ENCODE results near the gene CHMP2A. TPM values are rescaled to one million over a fixed set of nuclear protein-coding genes. Genes with fewer than 3 reads are reported as not detected.

CHMP2A gene
- total and polyA plus RNA-seq, 2 of the 8 experiments (the other 6 are each of a cell fraction or from before 2014, with no cell fraction given), result 70.0 to 132 TPM

DNA sequence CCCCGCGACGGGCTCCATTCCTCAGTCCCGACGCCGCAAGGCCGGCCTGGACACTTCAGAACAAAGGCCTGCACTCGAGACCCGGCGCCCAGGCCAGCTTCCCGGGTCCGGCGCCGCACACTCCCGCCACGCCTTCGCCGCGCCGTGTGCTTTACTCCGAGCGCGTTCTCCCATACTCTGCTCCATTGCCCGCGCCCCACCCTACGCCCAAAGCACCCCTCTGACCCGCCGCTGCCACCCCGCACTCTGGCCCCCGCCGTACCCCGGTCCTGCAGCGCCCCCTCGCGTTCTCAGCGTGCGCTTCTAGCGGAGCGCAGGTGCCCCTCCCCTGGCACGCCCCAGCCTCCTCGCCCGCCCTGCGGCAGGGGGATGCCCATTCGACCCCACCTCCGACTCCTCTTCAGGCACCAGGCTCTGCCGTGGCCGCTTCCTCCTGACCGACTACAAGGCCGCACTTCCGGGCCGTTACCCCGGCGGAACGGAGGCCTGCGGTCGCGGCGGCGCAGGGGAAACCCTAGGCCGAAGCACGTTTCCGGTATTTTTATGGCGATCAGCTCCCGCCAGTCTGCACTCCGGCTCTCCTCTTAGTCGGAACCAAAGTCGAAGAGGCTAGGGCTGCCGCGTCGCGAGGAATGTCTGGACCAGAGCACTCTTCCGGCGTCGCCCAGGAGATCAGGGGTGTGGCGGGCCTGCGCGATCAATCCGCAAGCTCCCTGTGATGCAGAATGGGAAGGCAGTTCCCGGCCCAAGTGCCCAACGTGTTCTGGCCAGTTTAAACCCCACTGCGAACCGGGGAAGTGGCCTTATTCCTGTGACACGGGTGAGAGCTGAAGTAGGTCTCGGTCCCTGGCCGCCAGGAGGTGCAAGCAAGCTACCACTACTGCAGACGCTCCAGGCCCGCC lies 35.3 kb downstream of the CHMP2A start, which contains the start of gene ZBTB45 (continued):
- no peak for TF ChIP-seq RFX5 (IDR thresholded peaks at IDR 0.05; ENCODE audit: borderline replicate concordance, low read depth, low read length)
- peak; percentile 54; the same call in 1 of the 2 replicates for TF ChIP-seq BRCA1 (IDR thresholded peaks at IDR 0.05; ENCODE audit: low read depth, low read length)
- TF ChIP-seq CBX8 (IDR thresholded peaks at IDR 0.05; ENCODE audit: borderline replicate concordance, low read depth, low read length), result no peak
- peak; percentile 50 for TF ChIP-seq CHD7 (IDR thresholded peaks at IDR 0.05; ENCODE audit: insufficient replicate concordance, low read length)
- TF ChIP-seq TAF1 (IDR thresholded peaks at IDR 0.05; ENCODE audit: low read depth, low read length), result peak; percentile 95
- TF ChIP-seq POU5F1 (IDR thresholded peaks at IDR 0.05; ENCODE audit: low read depth, low read length), result no peak
- peak; percentile 53 for TF ChIP-seq SRF (IDR thresholded peaks at IDR 0.05; ENCODE audit: low read depth, low read length)
- peak; percentile 80; the same call in 1 of the 2 replicates for TF ChIP-seq SP1 (IDR thresholded peaks at IDR 0.05; ENCODE audit: low read depth, low read length)
- no peak for TF ChIP-seq HDAC6 (IDR thresholded peaks at IDR 0.05; ENCODE audit: low read depth, low read length)
- TF ChIP-seq SP2 (IDR thresholded peaks at IDR 0.05; ENCODE audit: low read length), result no peak
- TF ChIP-seq TEAD4 (IDR thresholded peaks at IDR 0.05; ENCODE audit: low read depth, low read length), result peak; percentile 89

Data from H1 (cell line).